GM12878 (cell line): Measurements from ENCODE around the gene BPIFB3.

Source experiments
- ESRRA ChIP-seq: IDR thresholded peaks from 2 replicates; pipeline ENCODE4 v1.6.1; 2012; ENCODE audit warnings: mild to moderate bottlenecking, low read length, improper control_type of control experiment
- FOXK2 ChIP-seq: fragments of 450-650 bp; IDR thresholded peaks from 2 replicates; pipeline ENCODE4 v1.6.1; 2017; ENCODE audit warnings: mild to moderate bottlenecking, moderate library complexity
- GABPA ChIP-seq: IDR thresholded peaks from 2 replicates; pipeline ENCODE4 v1.6.1; 2014; ENCODE audit warnings: antibody characterized with exemption, low read depth, mild to moderate bottlenecking, inconsistent platforms
- TBL1XR1 ChIP-seq: IDR thresholded peaks from 2 replicates; pipeline ENCODE4 v1.6.1; 2012; ENCODE audit warnings: low read depth, low read length, improper control_type of control experiment
- TF ChIP-seq, protein P1 (sequence below): fragments of 450-650 bp; IDR thresholded peaks from 2 replicates; pipeline ENCODE4 v1.6.1; 2017; ENCODE audit warnings: mild to moderate bottlenecking, moderate library complexity
- TF ChIP-seq, protein P2 (sequence below), 3 experiments: IDR thresholded peaks in 2 of 3; conservative IDR thresholded peaks in 1 of 3; 2 replicates each; pipeline ENCODE4 v1.5.1; 2011; ENCODE audit warnings: low read depth in 3 of 3, low read length in 3 of 3, mild to moderate bottlenecking in 3 of 3, control low read depth in 2 of 3, moderate library complexity in 2 of 3, inconsistent platforms in 1 of 3, mixed read lengths in 1 of 3; ENCODE audit not compliant: control insufficient read depth in 2 of 3, insufficient read depth in 1 of 3; ENCODE audit errors: extremely low read depth in 1 of 3

DNA sequence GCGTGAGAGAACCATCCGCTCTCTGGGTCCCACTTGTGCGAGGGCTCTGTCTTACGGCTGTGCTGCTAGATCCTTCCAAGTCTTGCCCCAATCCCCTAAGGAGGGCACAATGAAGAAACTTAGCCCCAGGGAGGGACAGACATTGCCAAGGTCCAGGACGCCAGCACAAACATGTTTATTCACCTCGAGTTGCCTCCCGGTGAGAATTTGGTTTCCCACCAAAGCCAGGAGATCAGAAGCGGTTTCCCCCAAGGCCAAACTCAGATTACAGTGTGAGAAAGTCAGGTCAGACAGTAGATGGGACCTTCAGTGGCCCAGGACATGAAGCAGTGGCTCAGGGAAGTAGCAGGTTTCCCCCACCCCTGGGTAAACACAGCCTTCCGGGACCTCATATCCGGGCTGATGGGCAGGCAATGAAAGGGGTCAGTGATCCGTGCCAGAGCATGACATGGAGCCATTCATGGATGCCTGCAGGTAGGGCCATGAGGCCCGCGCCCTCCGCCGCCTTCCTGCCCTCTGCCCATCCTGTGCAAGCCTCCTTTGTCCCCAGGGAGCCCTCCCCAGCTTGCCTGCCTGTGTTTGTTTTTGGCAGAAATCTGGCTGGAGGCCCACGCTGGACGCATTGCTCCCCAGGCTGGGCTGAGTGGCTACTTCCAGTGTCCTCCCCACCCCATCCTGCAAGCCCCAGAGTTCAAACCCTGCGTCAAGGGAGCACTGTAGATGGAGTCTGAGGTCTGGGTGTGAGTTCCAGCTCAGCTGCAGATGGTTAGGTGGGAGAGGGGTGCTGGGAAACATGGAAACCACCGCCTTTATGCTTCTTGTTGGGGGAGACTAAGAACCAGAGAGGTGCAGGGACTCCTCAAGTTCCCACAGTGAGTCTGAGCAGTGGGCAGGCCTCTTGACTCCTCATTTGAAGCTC, 44.2 kb upstream of the BPIFB3 start:
- no peak for TF ChIP-seq TBL1XR1
- no peak for TF ChIP-seq FOXK2
- no peak for TF ChIP-seq ESRRA
- TF ChIP-seq, protein P1, sequence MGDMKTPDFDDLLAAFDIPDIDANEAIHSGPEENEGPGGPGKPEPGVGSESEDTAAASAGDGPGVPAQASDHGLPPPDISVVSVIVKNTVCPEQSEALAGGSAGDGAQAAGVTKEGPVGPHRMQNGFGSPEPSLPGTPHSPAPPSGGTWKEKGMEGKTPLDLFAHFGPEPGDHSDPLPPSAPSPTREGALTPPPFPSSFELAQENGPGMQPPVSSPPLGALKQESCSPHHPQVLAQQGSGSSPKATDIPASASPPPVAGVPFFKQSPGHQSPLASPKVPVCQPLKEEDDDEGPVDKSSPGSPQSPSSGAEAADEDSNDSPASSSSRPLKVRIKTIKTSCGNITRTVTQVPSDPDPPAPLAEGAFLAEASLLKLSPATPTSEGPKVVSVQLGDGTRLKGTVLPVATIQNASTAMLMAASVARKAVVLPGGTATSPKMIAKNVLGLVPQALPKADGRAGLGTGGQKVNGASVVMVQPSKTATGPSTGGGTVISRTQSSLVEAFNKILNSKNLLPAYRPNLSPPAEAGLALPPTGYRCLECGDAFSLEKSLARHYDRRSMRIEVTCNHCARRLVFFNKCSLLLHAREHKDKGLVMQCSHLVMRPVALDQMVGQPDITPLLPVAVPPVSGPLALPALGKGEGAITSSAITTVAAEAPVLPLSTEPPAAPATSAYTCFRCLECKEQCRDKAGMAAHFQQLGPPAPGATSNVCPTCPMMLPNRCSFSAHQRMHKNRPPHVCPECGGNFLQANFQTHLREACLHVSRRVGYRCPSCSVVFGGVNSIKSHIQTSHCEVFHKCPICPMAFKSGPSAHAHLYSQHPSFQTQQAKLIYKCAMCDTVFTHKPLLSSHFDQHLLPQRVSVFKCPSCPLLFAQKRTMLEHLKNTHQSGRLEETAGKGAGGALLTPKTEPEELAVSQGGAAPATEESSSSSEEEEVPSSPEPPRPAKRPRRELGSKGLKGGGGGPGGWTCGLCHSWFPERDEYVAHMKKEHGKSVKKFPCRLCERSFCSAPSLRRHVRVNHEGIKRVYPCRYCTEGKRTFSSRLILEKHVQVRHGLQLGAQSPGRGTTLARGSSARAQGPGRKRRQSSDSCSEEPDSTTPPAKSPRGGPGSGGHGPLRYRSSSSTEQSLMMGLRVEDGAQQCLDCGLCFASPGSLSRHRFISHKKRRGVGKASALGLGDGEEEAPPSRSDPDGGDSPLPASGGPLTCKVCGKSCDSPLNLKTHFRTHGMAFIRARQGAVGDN, result no peak
- no peak for TF ChIP-seq GABPA
- TF ChIP-seq, protein P2, sequence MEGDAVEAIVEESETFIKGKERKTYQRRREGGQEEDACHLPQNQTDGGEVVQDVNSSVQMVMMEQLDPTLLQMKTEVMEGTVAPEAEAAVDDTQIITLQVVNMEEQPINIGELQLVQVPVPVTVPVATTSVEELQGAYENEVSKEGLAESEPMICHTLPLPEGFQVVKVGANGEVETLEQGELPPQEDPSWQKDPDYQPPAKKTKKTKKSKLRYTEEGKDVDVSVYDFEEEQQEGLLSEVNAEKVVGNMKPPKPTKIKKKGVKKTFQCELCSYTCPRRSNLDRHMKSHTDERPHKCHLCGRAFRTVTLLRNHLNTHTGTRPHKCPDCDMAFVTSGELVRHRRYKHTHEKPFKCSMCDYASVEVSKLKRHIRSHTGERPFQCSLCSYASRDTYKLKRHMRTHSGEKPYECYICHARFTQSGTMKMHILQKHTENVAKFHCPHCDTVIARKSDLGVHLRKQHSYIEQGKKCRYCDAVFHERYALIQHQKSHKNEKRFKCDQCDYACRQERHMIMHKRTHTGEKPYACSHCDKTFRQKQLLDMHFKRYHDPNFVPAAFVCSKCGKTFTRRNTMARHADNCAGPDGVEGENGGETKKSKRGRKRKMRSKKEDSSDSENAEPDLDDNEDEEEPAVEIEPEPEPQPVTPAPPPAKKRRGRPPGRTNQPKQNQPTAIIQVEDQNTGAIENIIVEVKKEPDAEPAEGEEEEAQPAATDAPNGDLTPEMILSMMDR (IDR thresholded peaks at IDR 0.05 in 2 of 3, conservative IDR thresholded peaks at IDR 0.05 in 1 of 3; ENCODE audit: control insufficient read depth in 2 of 3, extremely low read depth in 1 of 3, insufficient read depth in 1 of 3, low read depth in 3 of 3, low read length in 3 of 3), result no peak
